Measurements from ENCODE around the gene RYR2.

RYR2 gene

GRCh38 chr1:237383791-237384190, 341.8 kb downstream of the RYR2 start:
- DNase-seq = no peak

DNA sequence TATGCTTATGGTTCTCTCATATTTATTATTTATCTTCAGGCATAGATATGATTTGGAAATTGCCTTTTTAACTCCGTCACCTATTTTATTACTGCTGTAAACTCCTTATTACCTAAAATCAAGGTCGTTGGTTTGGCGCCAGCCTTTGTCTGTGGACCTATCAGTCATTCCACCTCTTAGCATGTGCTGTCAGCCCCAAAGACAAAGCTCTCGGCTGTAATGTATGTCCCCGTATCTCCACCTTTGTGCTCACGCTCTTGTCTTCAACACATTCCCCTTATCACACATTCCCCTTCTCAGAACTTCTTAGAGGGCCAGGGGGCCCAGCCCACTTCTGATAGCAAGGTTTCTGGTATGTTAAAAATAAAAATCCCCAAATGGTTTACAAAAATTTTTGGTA, 342.2 kb downstream of the RYR2 start:
- no peak for DNase-seq

GRCh38 chr1:237386362-237387143, 344.6 kb downstream of the RYR2 start:
- no peak for DNase-seq

- DNase-seq = no peak
Measured at GRCh38 chr1:237387144-237387505, 345.1 kb downstream of the RYR2 start.

DNA sequence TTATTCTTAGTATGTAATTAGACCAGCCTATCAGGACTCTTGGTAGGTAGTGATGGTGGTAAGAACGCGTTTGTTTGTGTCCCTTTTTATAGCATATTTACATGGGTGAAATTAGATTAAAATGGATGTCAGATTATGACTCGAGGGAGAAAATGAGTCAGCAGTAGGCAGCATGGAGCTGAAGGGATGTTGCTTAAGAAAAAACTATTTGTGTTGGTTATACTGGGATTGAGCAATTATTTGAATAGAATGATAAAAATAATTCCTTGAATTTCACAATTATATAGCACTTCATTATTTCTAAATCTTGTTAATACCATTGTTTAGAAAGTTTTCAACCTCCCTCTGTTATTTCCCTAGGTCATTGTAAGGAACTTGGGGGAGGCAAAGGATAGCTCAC, 348.8 kb downstream of the RYR2 start:
- DNase-seq = no peak

DNA sequence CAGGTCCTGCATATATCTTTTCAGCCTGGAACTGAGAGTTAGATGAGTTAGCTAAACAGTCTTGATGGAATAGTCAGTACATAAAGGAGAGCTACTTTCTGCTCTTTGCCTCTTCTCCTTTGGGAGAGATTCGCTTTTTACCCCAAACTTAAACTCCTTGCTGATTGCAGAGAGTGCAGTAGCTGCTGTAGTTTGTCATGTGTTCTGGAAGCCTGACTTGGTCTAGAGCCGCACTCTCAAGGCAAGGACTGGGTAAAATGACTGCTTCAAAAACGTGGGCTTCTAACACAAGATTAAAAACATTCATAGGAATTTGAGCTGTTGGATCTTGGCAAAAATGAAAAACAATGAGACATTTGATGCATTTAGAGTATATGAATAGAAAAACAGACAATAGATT, 351.6 kb downstream of the RYR2 start:
- no peak for DNase-seq

GRCh38 chr1:237394281-237394680, 352.3 kb downstream of the RYR2 start:
- DNase-seq = no peak

DNA sequence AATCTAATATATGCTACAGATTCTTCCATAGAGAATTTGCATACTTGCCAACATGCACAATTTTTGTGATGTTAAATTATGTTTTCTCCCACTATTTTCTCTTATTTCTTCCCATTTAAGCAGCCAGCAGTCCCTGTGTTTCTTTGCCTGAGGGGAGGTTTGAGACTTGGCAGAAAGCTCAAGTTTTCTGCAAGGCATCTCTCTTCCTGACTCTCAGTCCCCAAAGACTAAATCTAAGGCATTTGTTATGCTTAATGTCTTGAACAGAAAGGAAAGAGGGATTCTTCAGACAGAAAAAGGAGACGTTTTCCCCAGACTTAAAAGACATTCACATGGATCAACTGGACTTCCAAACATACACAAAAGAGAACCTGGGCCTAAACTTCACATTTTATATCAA, 354.4 kb downstream of the RYR2 start:
- no peak for DNase-seq

GRCh38 chr1:237398751-237399150, 356.8 kb downstream of the RYR2 start:
- DNase-seq = no peak

GRCh38 chr1:237405912-237406311, 363.9 kb downstream of the RYR2 start:
- no peak for DNase-seq

DNA sequence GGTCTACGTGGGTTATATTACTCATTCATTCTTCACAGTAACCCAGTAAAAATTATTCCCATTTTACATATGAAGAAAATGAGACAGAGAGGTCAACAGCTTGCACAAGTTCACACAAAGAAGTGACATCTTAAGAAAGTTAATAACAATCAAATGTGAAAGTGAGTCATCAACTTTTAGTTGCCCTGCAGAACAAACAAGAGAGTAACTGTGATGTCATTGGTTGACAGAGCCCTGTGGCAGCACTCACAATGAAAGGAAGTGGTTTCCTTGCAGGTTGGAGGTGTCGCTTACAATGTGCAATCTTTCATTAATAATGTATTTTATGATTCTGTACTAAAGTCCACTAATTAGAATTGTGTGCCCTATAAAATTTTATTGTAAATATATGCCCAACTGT, 369.6 kb downstream of the RYR2 start:
- no peak for DNase-seq

GRCh38 chr1:237416924-237417655, 375.1 kb downstream of the RYR2 start:
- DNase-seq = no peak

DNA sequence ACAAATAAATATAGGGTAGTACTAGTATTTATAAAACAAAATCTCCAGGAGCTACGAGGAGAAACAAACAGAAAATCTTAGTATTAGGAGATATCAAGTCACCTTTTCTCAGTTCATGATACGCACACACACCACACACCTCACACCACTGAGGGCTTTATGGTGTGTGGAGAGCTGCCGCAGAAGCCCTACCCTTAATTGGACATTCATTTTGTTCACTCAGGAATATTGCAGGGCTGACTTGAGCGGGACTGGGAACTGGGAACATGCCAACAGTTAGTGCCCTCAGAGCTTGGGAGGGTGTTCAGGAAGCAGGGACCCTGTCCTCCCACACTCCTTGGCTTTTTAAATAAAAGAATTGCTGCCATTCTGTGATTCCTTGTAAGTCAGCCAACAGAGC, 386.8 kb downstream of the RYR2 start:
- DNase-seq = no peak

GRCh38 chr1:237429252-237429651, 387.3 kb downstream of the RYR2 start:
- DNase-seq = no peak

- DNase-seq = no peak
Measured at GRCh38 chr1:237431448-237431847, 389.5 kb downstream of the RYR2 start.

- no peak for DNase-seq
Measured at GRCh38 chr1:237440346-237440745, 398.4 kb downstream of the RYR2 start.

DNA sequence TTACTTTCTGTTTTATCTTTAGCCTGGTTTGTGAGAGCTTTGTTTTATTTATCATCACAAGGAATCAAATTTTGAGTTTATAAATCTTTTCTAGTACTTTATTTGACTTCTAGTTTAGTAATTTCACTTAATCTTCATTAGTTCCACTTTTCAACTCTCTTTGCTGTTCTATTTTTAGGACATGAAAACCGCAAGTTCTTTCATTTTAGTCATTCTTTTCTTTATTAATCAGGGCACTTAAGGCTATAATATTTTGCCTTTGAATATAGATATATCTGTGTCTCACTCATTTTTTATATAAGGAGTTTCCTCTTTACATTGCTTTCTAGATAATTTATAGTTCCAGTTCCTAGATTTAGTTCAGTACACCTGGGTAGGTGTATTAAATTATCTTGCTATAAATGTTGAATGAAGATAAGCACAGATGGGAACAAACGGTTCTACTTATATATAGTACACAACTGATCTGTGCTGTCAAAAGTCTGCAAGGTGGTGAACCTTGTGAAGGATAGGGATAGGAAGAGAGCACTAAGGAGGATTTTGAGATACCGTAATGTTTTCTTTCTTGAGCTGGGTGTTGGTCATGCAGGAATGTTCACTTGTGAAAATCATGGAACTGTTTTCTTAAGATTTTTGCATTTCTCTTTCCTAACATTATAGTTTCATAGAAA, 402.3 kb downstream of the RYR2 start:
- no peak for DNase-seq

- DNase-seq = no peak
Measured at GRCh38 chr1:237448042-237448441, 406.1 kb downstream of the RYR2 start.

GRCh38 chr1:237457573-237457972, 415.6 kb downstream of the RYR2 start:
- DNase-seq = no peak

DNA sequence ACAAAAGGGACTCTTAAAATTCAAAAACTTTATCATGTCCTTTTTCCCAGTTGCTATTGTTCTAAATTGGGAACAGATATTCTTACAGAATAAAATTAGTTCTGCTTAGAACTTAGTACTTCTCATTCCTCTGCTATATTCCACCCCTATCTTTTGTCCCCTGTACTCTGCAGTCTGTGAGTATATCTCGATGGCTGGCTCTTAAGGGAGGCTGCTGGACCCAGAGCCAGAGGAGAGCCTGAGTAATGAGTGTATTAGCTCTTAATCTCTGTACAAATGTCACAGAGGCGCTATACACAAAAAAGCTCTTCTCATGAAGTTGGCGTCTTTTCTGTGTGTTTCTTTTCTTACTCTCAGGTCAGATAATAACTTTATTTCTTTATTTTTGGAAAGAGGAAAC, 425.3 kb downstream of the RYR2 start:
- DNase-seq = no peak

DNA sequence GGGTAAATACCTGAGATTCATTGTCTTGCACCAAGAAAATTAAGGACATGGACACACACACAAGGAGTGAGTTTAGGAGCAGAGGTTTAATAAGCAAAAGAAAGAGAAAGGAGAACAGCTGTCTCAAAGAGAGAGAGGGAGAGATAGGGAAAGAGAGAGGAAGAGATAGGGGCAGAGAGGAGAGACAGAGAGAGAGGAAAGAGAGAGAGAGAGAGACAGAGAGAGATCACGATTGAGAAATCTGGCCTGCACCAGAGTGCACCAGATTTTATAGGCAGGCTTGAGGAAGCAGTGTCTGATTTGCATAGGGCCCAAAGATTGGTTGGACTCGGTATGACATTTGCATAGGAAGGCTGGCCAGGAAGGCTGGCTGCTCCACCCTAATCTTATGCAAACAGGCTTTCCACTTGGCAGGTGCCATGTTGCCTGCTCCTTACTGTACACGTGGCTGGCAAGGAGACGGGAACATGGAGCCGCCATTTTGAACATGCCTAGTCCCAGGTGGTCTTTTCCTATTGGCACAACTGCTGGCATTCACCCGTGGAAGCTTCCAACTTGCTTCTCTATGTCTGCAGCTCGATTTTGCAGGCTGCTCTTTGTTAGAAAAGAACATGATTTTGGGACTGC, 428.8 kb downstream of the RYR2 start:
- peak; percentile 34 for DNase-seq

DNA sequence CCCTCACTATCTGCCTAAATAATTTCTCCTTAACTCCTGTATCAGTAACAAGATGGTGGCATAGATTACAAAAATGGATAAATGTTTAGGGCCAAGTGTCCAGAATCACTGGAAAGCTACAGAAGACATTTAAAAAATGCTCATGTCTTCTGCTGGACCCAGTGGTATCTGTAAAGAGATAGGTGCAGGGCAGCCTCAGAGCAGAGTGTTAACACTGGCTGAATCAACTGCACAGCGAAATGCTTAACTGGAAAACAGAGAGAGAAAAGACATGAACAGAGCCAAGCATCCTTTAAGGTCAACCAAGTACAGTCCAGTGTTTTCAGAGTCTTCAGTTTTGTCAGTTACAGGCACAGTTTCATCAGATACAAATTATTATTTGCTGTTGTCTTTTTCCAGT, 429.4 kb downstream of the RYR2 start:
- no peak for DNase-seq

GRCh38 chr1:237471956-237472355, 430.0 kb downstream of the RYR2 start:
- no peak for DNase-seq

DNA sequence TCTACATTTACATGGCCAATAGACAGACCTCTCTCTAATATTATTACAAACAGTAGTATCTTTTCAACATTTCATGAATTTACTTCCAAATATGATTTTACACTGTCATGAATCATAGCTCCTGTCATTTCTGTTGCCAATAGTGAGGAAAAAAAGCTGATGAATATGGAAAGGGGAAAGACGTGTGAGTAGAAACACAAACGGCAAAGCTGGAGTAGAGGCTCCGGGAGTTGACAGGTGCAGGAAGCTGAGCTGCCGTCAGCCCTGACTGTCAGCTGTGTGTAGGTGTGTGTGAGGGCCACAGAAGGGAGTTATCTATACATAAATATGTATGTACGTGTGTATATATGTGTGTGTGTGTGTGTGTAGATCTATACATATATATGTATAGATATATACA, 431.9 kb downstream of the RYR2 start:
- DNase-seq = no peak
